Kidney glomerular epithelial cell (primary cell): Measurements from ENCODE around the gene NEMP1.
A peak's percentile ranks its signal among the peaks of the same experiment; 100 is the strongest.
"Not testable (repeated sequence)": the region's sequence is repeated elsewhere in the genome, so short reads cannot be mapped to it uniquely, and the experiment has no call there.

Source experiments
- DNase-seq: peaks from one replicate; lab custom pipeline; 2025; lab: John Stamatoyannopoulos, UW

NEMP1 gene

DNA sequence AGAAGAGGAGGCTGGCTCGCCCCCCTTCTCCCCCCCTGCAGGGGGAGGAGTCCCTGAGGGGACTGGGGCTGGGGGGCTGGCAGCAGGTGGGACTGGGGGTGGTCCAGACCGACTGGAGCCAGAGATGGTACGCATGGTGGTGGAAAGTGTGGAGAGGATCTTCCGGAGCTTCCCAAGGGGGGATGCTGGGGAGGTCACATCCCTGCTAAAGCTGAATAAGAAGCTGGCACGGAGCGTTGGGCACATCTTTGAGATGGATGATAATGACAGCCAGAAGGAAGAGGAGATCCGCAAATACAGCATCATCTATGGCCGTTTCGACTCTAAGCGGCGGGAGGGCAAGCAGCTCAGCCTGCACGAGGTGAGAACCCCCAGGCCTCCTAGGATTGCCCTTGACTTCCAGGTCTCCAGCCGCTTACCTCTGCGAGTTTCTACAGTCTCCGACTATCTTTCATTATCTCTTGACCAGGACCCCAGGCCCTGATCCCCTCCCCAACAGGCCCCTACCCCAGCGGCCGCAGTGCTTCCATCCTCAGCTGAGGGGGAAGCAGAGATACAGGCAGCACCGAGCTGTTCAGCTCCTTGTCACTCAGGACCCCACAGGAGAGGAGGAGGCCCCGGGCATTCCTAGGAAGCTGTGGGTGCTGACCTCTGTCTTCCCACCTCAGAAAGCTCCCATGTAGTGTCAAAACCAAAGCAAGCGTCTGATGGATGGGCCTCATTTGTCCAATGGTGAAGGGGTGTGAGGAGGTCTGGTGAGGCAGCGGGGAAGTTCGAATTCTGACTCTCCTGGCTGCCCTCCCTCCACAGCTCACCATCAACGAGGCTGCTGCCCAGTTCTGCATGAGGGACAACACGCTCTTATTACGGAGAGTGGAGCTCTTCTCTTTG, 13.3 kb upstream of the NEMP1 start:
- DNase-seq, result no peak

DNA sequence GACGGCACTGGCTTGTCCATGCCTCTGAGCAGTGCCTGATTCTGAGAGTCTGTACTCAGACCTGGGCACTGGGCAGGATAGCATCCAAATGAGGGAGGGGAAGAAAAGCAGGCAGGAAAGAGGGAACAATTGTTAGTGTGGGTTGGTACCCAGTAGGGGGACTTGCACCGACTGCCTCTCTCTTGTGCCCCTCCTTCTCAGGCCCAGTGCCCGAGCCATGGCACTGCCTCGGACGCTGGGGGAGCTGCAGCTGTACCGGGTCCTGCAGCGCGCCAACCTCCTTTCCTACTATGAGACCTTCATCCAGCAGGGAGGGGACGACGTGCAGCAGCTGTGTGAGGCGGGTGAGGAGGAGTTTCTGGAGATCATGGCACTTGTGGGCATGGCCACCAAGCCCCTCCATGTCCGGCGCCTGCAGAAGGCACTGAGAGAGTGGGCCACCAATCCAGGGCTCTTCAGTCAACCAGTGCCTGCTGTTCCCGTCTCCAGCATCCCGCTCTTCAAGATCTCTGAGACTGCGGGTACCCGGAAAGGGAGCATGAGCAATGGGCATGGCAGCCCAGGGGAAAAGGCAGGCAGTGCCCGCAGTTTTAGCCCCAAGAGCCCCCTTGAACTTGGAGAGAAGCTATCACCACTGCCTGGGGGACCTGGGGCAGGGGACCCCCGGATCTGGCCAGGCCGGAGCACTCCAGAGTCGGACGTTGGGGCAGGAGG, 12.5 kb upstream of the NEMP1 start:
- DNase-seq, result no peak

DNA sequence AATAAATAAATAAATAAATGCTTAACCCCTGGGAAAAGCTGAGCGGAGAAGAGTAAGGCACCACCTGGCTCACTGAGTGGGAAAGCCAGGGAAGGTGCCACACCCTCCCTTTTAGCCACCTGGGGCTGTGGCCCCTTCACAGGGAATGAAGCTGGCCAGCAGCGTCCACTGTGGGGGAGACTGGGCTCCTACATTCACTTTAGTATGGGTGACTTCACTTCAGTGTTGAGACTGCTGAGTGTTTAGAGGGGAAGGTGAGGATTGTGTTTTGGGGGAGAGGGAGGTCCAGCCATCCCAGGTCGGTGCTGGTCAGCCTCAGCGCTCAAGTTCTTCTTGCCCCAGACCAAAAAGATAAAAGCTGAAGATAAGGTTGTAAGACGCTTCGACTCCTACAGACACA, 11.9 kb upstream of the NEMP1 start:
- no peak for DNase-seq

DNA sequence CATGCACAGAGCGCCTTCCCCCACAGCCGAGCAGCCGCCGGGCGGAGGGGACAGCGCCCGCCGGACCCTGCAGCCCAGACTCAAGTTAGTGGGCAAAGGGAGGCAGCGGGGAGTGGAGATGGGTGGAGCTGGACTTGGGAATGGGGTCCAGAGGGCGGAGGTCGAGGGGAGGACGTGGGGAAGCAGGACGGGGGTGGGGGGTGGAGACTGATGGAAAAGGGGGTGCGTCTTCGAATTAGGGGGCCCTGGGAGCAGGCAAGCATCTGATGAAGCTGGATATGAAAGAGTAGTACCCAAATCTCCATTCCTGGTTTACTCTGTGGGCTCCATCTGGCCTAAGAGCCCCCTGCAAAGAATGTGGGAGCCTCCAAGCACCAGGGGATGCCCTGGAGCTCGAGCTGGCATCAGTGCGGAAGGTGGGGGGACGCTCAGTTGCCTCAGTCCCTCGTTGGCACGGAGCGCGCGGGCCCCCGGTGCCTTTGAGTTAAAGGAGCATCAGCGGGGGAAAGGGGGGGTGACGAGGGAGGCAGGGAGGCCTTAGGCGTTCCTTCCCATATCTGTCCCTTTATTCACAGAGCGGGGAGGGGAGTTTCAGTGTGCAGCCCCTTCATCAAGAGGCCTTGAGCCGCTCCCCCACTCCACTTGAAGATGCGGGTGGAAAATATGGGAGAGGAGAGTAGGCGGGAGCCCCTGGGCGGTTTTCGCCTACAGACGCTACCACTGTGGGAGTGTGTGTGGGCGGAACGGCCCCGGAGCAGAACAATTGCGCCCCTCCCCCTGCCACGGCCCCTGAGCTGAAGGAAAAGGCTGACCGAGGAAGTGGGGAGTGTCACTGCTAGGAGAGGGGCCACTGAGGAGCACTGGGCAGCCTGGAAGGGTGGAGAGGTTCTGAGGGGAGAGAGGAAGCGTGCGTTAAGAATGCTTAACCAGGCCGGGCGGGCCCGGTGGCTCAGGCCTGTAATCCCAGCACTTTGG, 11.0 kb upstream of the NEMP1 start:
- peak; percentile 23 for DNase-seq

DNA sequence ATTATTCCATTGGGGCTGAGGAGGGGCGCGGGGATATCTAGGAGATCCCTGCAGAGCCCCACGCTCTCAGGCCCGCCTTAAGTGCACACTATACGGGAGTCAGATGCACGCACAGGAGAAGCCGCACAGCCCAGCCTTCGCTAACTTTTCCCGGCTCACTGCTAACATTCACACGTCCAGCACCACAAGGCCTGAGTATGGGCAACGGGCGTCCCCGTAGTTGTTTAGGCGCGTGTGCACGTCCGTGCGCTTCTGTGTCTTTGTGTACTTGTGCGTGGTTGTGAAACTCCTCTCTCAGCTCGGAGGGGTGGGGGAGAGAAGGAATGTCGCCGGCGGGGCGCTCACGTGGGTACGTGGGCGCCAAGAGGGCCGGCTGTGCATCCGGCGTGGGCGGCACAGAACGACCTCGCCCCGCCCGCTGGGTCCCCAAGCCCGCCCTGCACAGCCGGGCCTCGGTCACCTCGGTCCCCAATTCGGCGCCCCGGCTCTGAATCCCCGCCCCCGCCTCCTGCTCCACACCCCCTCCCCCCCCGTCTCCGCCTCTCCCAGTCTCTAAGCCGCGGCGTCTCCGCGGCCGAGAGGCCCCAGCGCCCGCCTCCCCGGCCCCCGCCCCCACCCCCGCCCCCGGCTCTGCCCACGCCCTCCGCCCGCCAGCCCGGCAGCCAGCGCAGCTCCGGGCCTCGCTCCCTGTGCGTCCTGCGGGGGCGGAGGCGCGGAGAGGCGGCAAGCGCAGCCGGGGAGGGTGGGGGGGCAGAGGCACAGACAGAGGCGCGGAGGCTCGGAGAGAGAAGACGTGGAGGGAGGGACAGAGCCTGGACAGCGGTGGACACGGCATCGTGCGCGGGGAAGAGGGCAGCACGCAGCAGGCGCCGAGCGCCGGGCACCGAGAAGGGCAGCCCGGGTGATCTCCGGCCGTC, 10.0 kb upstream of the NEMP1 start, which contains the start of gene NAB2:
NAB2 (plus strand) TSS at position 761 of the 917 bp plus-strand sequence. CDS start 158 bp downstream, outside the sequence.
- peak; percentile 88 for DNase-seq

DNA sequence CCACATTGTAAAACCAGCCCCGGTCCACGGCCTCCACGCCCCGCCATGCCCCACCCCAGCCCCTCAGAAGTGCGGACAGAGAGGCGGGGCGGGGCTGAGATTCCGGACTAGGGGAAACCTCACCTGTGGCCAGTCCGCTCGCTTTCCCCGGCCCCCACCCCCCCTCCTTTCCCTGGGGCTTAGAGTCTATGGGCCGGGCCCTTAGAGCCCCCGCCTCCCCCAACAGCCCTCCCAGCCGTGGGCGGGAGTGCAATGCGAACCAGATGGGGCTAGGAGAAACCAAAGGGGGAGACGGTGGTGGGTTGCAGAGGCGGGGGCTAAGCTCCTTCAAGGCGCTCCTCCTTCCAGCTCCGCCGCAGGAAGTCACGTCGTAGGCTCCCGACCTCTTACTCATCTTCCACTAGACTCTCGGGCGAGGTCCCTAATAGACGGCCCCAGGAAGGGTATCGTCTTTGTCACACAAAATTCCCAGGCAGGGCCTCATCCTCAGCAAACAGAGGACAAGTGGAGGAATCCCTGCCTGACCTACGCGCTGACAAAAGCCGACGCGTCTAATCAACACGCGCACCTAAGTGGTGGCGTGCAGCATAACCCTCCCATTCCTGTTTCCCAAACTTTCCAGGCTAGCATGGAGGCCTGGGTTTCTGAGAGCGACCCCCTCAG, 9.2 kb upstream of the NEMP1 start:
- DNase-seq, result peak; percentile 85

DNA sequence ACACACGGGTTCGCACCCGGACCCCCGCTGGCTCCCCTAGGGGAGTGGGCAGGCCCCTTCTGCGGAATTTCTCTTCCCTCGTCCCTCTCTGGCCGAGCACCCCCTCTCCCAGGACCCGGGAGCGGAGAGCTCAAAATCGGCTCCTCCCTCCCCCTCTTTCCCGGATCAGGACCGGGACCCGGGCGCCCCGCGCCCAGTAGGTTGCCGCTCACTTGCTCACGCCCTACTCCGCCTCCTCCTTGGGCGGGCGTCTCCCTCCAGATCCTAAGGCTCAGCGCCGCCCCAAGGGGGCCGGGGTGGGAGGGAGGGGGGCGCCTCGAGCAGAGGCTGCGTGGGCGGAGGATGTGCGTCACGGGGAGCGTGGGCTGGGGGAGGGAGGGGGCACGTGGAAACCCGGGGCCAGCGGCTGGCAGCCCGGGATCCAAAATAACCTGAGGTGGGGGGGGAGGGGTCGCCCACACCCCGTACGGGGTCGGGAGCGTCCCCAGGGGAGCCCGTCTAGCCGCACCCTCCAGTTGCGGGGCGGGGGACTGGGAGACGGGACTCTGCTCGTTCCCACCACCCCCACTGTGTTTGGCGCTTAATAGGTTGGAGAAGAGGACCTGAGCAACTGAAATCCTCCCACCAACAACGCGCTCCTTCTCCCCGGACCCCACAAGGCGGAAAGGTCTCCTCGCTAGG, 8.6 kb upstream of the NEMP1 start:
- DNase-seq, result peak; percentile 61

DNA sequence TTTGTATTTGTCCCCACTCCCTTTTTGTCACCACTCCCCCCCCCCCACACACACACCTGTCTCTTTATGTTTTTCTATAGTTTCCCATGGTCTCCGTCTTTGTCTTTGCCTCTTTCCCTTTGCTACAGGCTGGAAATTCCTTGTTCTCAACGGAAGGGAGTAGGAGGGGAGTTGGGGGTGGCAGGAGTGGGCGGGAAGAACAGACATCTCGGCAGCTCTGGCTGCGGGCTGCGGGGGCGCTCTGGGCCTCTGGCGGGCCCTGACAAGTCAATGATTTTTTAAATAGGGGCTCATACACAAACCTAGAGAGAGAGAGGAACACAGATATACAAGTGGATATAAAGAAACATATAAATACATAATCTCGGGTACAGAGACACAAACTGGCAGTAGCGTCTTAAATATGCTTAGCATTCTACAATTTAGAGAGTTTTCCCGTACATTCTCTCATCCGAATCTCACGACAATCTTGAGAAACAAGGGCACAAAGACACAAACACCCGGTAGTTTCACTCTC, 8.0 kb upstream of the NEMP1 start:
- DNase-seq, result peak; percentile 67

DNA sequence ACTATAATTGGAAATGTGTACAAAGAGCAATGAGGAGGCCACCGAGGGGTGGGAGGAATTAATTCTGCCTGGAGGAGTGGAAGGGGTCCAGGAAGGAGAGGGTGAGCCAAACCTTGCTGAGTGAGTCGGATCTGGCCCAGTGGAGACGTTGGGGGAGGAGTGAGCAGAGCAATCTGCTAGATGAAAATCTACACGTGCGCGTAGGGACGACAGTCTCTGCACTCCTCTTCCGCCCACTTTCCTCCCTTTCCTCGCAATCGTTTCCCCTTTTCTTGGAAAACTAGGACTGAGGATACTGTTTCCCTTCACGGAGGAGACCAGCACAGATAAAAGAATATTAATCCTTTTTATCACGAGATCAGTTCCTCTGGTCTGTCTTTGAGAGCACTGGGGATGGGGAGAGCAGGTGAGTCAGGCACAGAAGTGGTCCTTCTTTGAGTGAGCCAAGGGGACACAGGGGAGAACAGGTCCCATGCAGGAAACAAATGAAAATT, 7.5 kb upstream of the NEMP1 start:
- peak; percentile 61 for DNase-seq

DNA sequence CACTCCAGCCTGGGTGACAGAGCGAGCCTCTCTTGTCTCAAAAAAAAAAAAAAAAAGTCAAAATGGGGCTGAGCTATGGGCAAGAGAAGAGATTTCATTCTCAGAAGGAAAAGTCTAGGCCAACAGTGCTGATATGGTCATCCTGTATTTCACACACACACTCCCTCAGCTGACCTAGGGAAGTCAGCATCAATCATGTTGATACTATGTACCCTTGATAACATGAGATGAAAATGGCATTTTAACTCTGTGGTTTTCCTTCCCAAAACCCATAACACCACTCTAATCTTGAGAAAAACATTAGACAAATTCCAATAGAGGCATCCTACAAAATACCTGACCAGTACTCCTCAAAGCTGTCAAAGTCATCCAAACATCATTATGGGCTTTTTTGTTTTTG, 2.3 kb upstream of the NEMP1 start:
- DNase-seq, result no peak

DNA sequence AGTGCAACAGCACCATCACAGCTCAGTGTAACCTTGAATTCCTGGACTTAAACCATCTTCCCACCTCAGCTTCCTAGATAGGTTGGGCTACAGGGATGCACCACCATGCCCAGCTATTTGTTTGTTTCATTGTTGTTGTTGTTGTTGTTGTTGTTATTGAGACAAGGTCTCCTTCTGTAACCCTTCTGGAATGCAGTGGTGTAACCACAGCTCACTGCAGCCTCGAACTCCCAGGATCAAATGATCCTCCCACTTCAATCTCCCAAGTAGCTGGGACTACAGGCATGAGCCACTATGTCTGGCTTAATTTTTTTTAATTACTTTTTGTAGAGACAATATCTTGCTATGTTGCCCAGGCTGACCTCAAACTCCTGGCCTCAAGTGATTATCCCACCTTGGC, 1.2 kb upstream of the NEMP1 start:
- DNase-seq, result no peak

DNA sequence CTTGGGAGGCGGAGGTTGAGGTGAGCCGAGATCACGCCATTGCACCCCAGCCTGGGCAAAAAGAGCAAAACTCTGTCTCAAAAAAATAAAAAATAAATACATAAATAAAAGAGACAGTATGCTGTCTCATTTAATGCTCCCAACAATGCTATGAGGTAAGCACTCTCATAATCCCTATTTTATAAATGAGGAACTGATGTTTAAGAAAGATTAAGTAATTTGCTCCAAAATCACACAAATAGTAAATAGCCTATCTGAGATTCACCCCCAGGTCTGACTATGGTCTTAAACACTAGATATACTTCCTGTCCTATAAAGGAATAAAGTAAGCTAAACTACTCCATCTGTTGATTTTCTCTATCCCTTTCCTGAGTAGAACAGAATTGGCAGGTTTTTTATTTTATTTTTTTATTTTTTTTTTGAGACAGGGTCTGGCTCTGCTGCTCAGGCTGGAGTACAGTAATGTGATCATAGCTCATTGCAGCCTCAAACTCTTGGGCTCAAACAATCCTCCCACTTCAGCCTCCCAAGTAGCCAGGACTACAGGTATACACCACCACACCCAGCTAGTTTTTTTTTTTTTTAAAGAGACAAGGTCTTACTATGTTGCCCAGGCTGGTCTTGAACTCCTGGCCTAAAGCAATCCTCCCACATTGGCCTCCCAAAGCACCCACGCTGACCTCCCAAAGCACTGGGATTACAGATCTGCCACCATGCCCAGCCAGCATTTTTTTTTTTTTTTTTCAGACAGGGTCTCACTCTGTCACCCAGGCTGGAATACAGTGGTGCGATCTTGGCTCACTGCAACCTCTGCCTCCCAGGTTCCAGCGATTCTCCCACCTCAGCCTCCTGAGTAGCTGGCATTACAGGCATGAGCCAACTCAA, 4.8 kb downstream of the NEMP1 start:
- not testable (repeated sequence) for DNase-seq

DNA sequence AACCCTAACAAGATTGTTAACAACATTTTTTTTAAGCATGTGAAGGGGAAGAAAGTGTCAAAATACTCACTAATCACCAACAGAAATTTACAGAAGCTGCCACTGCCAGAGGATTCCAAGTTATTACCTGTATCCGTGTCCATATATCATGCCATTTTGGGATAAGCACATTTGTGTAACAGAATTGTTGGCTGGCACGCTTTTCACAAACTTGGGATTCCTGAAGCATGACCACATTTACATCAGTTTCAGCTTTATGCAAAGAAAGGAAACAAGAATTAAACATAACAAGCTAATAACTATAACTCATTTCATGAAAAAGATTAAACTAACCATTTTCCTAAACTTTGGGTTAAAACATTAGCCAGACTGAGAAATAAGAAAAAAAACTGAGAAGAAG, 5.9 kb downstream of the NEMP1 start:
- no peak for DNase-seq

DNA sequence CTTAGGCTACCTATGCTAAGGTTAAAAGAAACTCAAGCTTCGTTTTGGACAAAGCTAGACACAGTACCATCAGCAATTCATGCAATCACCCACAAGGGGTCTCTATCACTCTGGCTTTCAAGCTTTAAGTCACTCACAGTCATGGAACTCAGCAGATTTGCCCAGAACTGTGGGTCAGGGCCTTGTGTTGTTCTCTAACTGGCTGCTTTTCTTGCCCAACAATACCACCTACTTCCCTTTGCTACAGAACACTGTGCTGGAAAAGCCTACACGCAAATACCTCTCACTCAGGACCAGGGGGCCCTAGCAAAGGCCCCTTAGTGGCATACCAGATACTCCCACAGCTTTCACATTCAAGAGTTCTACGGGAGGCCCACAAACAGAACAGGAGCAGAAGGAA, 9.1 kb downstream of the NEMP1 start:
- peak; percentile 85 for DNase-seq

DNA sequence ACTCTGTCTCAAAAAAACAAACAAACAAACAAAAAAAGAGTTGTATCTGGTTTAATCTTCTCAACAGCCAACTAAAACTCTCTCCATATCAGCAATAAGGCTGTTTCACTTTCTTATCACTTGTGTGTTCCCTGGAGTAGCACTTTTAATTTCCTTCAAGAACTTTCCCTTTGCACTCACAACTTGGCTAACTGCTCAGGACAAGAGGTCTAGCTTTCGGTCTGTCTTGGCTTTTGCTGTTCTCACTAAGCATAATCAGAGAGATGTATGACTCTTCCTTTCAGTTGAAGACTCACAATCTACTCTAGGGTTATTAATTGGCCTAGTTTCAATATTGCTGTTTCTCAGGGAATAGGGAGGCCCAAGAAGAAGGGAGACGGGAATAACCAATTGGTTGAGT, 12.3 kb downstream of the NEMP1 start:
- DNase-seq, result no peak

DNA sequence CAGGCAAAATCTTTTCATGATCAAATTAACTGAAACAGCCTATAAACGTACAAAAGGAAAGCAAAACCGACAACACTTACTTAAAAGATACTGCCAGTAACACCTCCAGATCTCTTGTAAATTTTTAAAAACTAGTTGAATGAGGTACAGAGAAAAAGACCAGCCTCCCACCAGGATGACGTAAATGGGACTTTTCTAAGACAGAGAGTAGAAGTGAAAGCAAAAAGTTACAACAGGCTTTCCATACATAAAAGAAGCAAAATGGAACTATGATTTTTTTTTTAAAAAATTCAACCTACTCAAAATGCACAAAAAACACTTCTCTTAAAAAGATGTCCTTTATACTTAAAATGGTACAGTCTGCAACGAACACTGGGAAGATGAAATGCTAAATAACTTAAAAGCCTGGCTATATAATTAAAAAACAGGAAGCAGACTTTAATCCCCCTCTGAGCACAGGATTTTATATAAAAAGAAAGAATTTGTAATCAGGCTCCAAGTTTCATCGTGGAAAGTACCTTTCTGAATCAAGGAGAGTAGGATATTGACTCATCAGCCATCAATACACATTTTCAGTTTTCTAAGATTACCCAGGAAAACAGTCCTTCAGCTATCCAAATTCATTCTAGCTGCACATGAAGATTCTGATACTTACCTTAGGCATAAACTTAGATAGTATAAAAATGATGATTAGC, 14.5 kb downstream of the NEMP1 start:
- no peak for DNase-seq

DNA sequence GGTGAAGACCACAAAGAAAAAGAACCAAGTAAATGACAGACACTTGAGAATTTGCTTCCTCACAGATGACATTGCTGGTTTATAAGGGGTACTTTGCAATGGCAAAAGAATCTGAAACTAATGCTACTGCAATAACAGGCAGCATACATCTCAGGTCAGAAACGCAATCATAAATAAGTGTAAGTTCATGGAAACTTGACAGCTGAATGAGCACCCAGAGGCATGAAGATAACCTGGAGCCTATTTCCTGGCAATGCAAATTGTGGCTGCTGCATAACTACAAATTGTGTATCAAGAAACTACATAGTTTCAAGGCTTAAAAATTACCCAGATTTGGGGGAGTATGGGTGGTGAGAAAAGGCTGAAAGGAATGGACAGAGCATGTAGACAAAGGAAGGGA, 20.1 kb downstream of the NEMP1 start:
- no peak for DNase-seq
